Measurements from ENCODE around the gene ADH7. TPM values are rescaled to one million over a fixed set of nuclear protein-coding genes. Genes with fewer than 3 reads are reported as not detected.

Gene ADH7
- total and polyA plus RNA-seq, 2 of the 8 experiments (the other 6 are each of a cell fraction or from before 2014, with no cell fraction given), result not detected

GRCh38 chr4:99410075-99410474 is 25.1 kb downstream of the ADH7 start:
- WGBS, 2 experiments (ENCODE audit: extremely low coverage in 1 of 2, insufficient coverage in 1 of 2, insufficient read length in 1 of 2, insufficient replicate concordance in 2 of 2, low coverage in 1 of 2, low lambda C conversion rate in 2 of 2, missing lambda C conversion rate in 1 of 2), result 87% methylated on average over 5 of the region's 5 CpGs; no CpG with 5 or more reads in 1 of the 2 experiments
- CTCF ChIA-PET (ENCODE audit: partially characterized antibody), result interaction anchor here (0.8 to 10.9 kb wide), 8 partner anchors 9 to 398 kb away, joined by 3 to 99 read pairs (median 3); partner anchors contain the start of gene ADH7
- TF ChIP-seq RXRA (IDR thresholded peaks at IDR 0.05; ENCODE audit: insufficient read depth, low read depth, low read length) (no peak), SIRT6 (IDR thresholded peaks at IDR 0.05; ENCODE audit: low read length) (no peak), POLR2A (IDR thresholded peaks at IDR 0.05; ENCODE audit: control extremely low read depth in 1 of 2, low read depth in 2 of 2, low read length in 2 of 2) (no peak), KDM4A (IDR thresholded peaks at IDR 0.05; ENCODE audit: low read depth, low read length, severe bottlenecking) (no peak), HDAC2 (IDR thresholded peaks at IDR 0.05; ENCODE audit: borderline replicate concordance in 1 of 2, low read depth in 2 of 2, low read length in 2 of 2) (no peak), CTCF (IDR thresholded peaks at IDR 0.05; ENCODE audit: control extremely low read depth in 1 of 3, insufficient read depth in 1 of 3, low read depth in 1 of 3, low read length in 3 of 3) (no peak), RNF2 (IDR thresholded peaks at IDR 0.05; ENCODE audit: borderline replicate concordance, low read depth, low read length, missing control alignments, poor library complexity, severe bottlenecking) (no peak), EZH2 (IDR thresholded peaks at IDR 0.05; ENCODE audit: low read depth, low read length, severe bottlenecking) (no peak), CHD1 (IDR thresholded peaks at IDR 0.05; ENCODE audit: low read depth, low read length) (no peak), YY1 (IDR thresholded peaks at IDR 0.05; ENCODE audit: low read depth, low read length) (no peak)

More at GRCh38 chr4:99410075-99410474, 25.1 kb downstream of the ADH7 start:
- Histone ChIP-seq H3K23me2 (ENCODE audit: low read depth, low read length) (no peaks in the 10 kb centered on the region), H4K8ac (ENCODE audit: extremely low read depth, insufficient read depth, low read length) (no peak overlapping the region), H3K4me2 (ENCODE audit: insufficient read depth in 1 of 2, low read depth in 2 of 2, low read length in 2 of 2) (no peak overlapping the region), H3K56ac (replicated peaks; ENCODE audit: insufficient read length, low read depth, low read length) (no peak overlapping the region), H3K9me3 (ENCODE audit: insufficient read depth in 2 of 2, low read depth in 1 of 2, low read length in 1 of 2) (no peaks in the 10 kb centered on the region), H4K91ac (replicated peaks; ENCODE audit: insufficient read length, low read length) (no peak overlapping the region), H3K27me3 (replicated peaks in 1 of 4; ENCODE audit: control insufficient read depth in 3 of 4, extremely low read depth in 1 of 4, insufficient read depth in 3 of 4, low read length in 3 of 4) (no peaks in the 10 kb centered on the region), H3K23ac (ENCODE audit: insufficient read length) (no peak overlapping the region), H2BK15ac (ENCODE audit: low read length) (no peak overlapping the region), H3K79me2 (ENCODE audit: control insufficient read depth in 1 of 2, insufficient read depth in 2 of 2, low read length in 2 of 2) (no peaks in the 10 kb centered on the region), H3K4ac (replicated peaks; ENCODE audit: insufficient read length, low read depth, low read length) (no peak overlapping the region), H3K9ac (replicated peaks in 1 of 4; ENCODE audit: extremely low read depth in 1 of 4, low read depth in 3 of 4, low read length in 3 of 4) (no peak overlapping the region), H2BK5ac (ENCODE audit: low read depth, low read length) (no peak overlapping the region), H2BK20ac (ENCODE audit: low read length) (no peak overlapping the region), H4K5ac (ENCODE audit: insufficient read length, low read depth, low read length) (no peak overlapping the region), H2AFZ (ENCODE audit: low read length) (no peak overlapping the region), H3K79me1 (ENCODE audit: low read depth, low read length) (no peaks in the 10 kb centered on the region), H3K18ac (ENCODE audit: extremely low read depth, low read length) (no peak overlapping the region), H2AK5ac (ENCODE audit: low read depth, low read length) (no peak overlapping the region; the same call in 1 of the 2 replicates), H2BK120ac (replicated peaks; ENCODE audit: low read depth, low read length) (no peak overlapping the region), H3K4me3 (ENCODE audit: extremely low read depth in 1 of 4, insufficient read depth in 2 of 4, low read depth in 3 of 4, low read length in 4 of 4) (no peak overlapping the region), H4K20me1 (replicated peaks in 1 of 2; ENCODE audit: control insufficient read depth in 1 of 2, insufficient read depth in 2 of 2, low read length in 2 of 2) (no peaks in the 10 kb centered on the region), H3K27ac (ENCODE audit: low read depth, low read length) (no peak overlapping the region), H3K14ac (ENCODE audit: insufficient read length) (no peak overlapping the region), H3K4me1 (replicated peaks in 1 of 4; ENCODE audit: control insufficient read depth in 3 of 4, insufficient read depth in 4 of 4, low read length in 3 of 4) (peaks cover 0 to 3% (median 0%) of the 10 kb centered on the region in 4 experiments; a peak in 2 of 7 replicates), H2BK12ac (ENCODE audit: low read depth, low read length) (no peak overlapping the region), H3K36me3 (ENCODE audit: control insufficient read depth in 2 of 4, insufficient read depth in 4 of 4, low read length in 3 of 4) (no peaks in the 10 kb centered on the region)
- POLR2A ChIA-PET (ENCODE audit: partially characterized antibody), result no interaction called here
- DNase-seq (ENCODE audit: low read depth in 1 of 2, low spot score in 2 of 2) (no peak), FAIRE-seq (no peak)

All from H1 (cell line).